A673 (cell line): Measurements from ENCODE around the gene DEFB124. TPM values are rescaled to one million over a fixed set of nuclear protein-coding genes. Genes with fewer than 3 reads are reported as not detected.
"Not testable (repeated sequence)": the region's sequence is repeated elsewhere in the genome, so short reads cannot be mapped to it uniquely, and the experiment has no call there.

Experiments
- BruUV-seq: library from RNA; stranded (reverse); fragments of 400-500 nt; replicated peaks from 2 replicates; lab custom pipeline; 2021; lab: Mats Ljungman, UMichigan
- CTCF ChIA-PET: fragments of 300-600 bp; sonication (Branson Sonifier 250); formaldehyde crosslinking; loops from one replicate; lab custom pipeline; 2022; ENCODE audit warnings: antibody characterized with exemption; lab: Charles Lee
- POLR2A ChIA-PET: fragments of 300-600 bp; sonication (Branson Sonifier 250); formaldehyde crosslinking; loops from one replicate; lab custom pipeline; 2022; ENCODE audit warnings: antibody characterized with exemption; ENCODE audit not compliant: low non-redundant PET; lab: Charles Lee
- DNase-seq: peaks from one replicate; pipeline ENCODE4 v3.0.0-alpha.2; 2015; ENCODE audit warnings: low spot score
- H3K27ac ChIP-seq: fragments of 200-600 bp; sonication (generic); 2 replicates; pipeline ENCODE4 v1.5.1; 2016; ENCODE audit warnings: mixed run types, low read depth, mild to moderate bottlenecking, mixed read lengths, antibody characterized with exemption, low read length; ENCODE audit not compliant: poor library complexity, severe bottlenecking
- H3K27me3 ChIP-seq: fragments of 200-600 bp; sonication (generic); replicated peaks from 2 replicates; pipeline ENCODE4 v1.6.1; 2017; ENCODE audit warnings: mixed run types, low read depth, mild to moderate bottlenecking, mixed read lengths, antibody characterized with exemption, low read length; ENCODE audit not compliant: insufficient read depth, poor library complexity
- H3K36me3 ChIP-seq: fragments of 200-600 bp; sonication (generic); 2 replicates; pipeline ENCODE4 v1.6.1; 2016; ENCODE audit warnings: mixed run types, mild to moderate bottlenecking, mixed read lengths, antibody characterized with exemption, low read length; ENCODE audit not compliant: insufficient read depth, poor library complexity, severe bottlenecking
- H3K4me1 ChIP-seq: fragments of 200-600 bp; sonication (generic); 2 replicates; pipeline ENCODE4 v1.6.1; 2017; ENCODE audit warnings: mixed run types, mild to moderate bottlenecking, mixed read lengths, antibody characterized with exemption, low read length; ENCODE audit not compliant: insufficient read depth, poor library complexity, severe bottlenecking
- H3K4me3 ChIP-seq: fragments of 200-600 bp; sonication (generic); 2 replicates; pipeline ENCODE4 v1.5.1; 2016; ENCODE audit warnings: low read depth, mixed run types, mild to moderate bottlenecking, mixed read lengths, low read length; ENCODE audit not compliant: poor library complexity, severe bottlenecking
- H3K9me3 ChIP-seq: fragments of 200-600 bp; sonication (generic); 2 replicates; pipeline ENCODE4 v1.6.1; 2016; ENCODE audit warnings: mixed run types, low read depth, mild to moderate bottlenecking, mixed read lengths, antibody characterized with exemption, low read length; ENCODE audit not compliant: poor library complexity, severe bottlenecking
- CTCF ChIP-seq: fragments of 300-800, 200-600 bp; sonication (generic); conservative IDR thresholded peaks from 2 replicates; pipeline ENCODE4 v1.5.1; 2017; ENCODE audit warnings: low read depth, mild to moderate bottlenecking, antibody characterized with exemption, low read length, moderate library complexity, mixed read lengths
- EZH2 ChIP-seq: fragments of 200-600 bp; sonication (generic); IDR thresholded peaks from 2 replicates; pipeline ENCODE4 v1.6.1; 2017; ENCODE audit warnings: borderline replicate concordance, low read depth, mild to moderate bottlenecking, mixed read lengths, antibody characterized with exemption, low read length; ENCODE audit not compliant: poor library complexity, severe bottlenecking
- intact Hi-C: fragments of 100-400 bp; cut with micrococcal nuclease; formaldehyde crosslinking; loops from one replicate; pipeline ENCODE4 v1.10.0; 2022; ENCODE audit not compliant: unreplicated experiment
- total RNA-seq: library from RNA; stranded (reverse); gene quantifications from 2 replicates; pipeline ENCODE4 v1.2.3, GENCODE V29; 2021

The DEFB124 gene
- total RNA-seq, 1 experiment from 2014 or later = not detected

- BruUV-seq = no TSS peak
- H3K4me1 ChIP-seq = no peaks in the 10 kb centered on the region
- H3K4me3 ChIP-seq = no peak overlapping the region
- H3K36me3 ChIP-seq = no peaks in the 10 kb centered on the region
- intact Hi-C loops = no loop called here
- no peaks in the 10 kb centered on the region for H3K9me3 ChIP-seq
- DNase-seq = no peak
- H3K27me3 ChIP-seq = peaks cover 36% of the 10 kb centered on the region
- no peak for TF ChIP-seq EZH2
- no peak for TF ChIP-seq CTCF
- POLR2A ChIA-PET = no interaction called here
- CTCF ChIA-PET = interaction anchor here (0.7 kb wide), 1 partner anchor 29 kb away, joined by 3 read pairs; no protein-coding TSS in a partner anchor
- H3K27ac ChIP-seq = no peak overlapping the region
Measured at GRCh38 chr20:31474097-31474436, 860 bp downstream of the DEFB124 start.

DNA sequence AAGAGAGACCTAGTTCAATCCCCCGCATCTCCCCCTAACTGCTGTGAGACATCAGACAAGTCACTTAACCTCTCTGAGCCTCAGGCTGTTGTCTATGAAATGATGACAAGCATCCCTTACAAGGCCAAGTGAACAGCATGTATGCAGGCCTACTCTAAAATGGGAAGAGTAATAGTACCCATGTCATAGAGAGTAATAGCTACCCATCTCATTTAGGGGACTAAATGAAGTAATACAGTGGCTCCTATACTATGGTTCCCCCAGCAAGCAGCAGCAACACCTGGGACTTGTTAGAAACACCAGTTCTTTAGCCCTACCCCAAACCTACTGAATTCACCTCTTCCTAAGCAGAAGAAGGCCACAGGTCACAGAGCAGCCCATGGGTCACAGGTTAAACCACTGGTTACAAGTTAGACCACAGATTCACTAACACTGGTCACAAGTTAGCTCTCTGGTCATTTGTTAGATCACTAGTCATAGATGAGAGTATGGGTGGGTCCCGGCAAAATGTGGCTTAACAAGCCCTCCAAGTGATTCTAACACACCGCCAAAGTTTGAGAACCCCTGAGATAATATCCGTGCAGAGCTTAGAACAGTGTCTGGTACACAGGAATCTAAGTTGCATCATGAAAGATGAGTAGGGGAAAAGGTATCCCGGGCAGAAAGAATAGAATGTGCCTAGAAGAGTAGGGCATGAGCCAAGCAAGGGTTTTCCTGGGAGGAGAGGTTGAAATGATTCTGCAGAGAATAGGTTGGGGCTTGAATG is 1.4 kb downstream of the DEFB124 start:
- Histone ChIP-seq H3K9me3 (no peaks in the 10 kb centered on the region), H3K27ac (no peak overlapping the region), H3K4me1 (no peaks in the 10 kb centered on the region), H3K4me3 (no peak overlapping the region), H3K36me3 (no peaks in the 10 kb centered on the region), H3K27me3 (peaks cover 36% of the 10 kb centered on the region)
- TF ChIP-seq CTCF (no peak), EZH2 (no peak)
- BruUV-seq = no TSS peak
- intact Hi-C loops = no loop called here
- POLR2A ChIA-PET = no interaction called here
- DNase-seq = no peak
- CTCF ChIA-PET = interaction anchor here (0.7 kb wide), 1 partner anchor 30 kb away, joined by 3 read pairs; no protein-coding TSS in a partner anchor

DNA sequence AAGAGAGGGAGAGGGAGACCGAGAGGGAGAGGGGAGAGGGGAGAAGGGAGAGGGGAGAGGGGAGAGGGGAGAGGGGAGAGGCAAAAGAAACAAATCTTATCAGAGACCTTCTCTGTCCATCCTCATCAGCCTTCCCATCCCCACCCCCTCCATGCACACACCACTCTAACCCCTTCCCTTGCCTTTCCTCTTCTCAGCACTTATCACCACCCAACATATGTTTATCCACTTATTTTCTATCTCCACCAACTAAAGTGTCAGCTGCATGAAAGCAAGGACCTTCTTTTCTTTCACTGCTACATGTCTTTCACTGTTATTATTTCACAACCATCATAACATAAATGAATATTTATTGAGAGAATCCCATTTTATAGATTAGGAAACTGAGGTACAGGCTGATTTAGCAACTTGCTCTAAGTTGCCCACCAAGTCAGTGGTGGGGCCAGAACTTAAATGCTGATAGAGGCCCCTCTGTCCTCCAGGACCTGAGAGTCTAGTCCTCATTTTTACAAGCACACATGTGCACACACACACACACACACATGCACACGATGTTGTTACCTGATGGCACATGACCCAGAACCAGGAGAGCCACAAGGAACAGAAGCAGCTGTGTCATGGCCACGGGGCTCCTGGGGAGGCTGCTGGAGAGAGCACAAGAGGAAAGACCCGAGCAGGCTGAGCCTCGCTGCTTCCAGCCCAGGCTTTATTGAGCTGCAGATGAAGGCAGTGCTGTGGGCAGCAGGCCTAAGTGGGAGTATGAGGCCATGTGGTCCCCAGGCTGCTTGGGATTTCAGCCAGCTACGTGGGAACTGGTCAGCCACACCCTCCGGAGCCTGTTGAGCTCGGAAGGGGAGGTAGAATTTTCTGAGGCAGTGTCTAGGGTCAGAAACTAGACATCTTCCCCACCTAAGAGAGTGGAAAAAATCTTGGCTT is 2.3 kb downstream of the DEFB124 start:
- Histone ChIP-seq H3K9me3 (no peaks in the 10 kb centered on the region), H3K27me3 (peaks cover 36% of the 10 kb centered on the region), H3K4me3 (no peak overlapping the region), H3K27ac (no peak overlapping the region), H3K36me3 (no peaks in the 10 kb centered on the region), H3K4me1 (no peaks in the 10 kb centered on the region)
- intact Hi-C loops = no loop called here
- no peak for DNase-seq
- no peak for TF ChIP-seq CTCF
- no peak for TF ChIP-seq EZH2
- no TSS peak for BruUV-seq
- ChIA-PET CTCF (interaction anchor here (0.7 kb wide), 1 partner anchor 130 kb away, joined by 3 read pairs; no protein-coding TSS in a partner anchor), POLR2A (interaction anchor here (0.7 kb wide), 1 partner anchor 160 kb away, joined by 10 read pairs; no protein-coding TSS in a partner anchor)

DNA sequence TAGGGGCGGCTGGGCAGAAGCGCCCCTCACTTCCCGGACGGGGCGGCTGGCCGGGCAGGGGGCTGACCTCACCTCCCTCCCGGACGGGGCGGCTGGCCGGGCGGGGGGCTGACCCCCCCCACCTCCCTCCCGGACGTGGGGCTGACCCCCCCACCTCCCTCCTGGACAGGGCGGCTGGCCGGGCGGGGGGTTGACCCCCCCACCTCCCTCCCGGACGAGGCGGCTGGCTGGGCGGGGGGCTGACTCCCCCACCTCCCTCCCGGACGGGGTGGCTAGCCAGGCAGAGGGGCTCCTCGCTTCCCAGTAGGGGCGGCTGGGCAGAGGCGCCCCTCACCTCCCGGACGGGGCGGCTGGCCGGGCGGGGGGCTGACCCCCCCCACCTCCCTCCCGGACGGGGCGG is 4.0 kb downstream of the DEFB124 start:
- H3K36me3 ChIP-seq, BruUV-seq, H3K4me1 ChIP-seq, H3K4me3 ChIP-seq, DNase-seq, H3K27ac ChIP-seq, H3K9me3 ChIP-seq, intact Hi-C loops, CTCF ChIA-PET, POLR2A ChIA-PET: not testable (repeated sequence)
- H3K27me3 ChIP-seq = peaks cover 19% of the 10 kb centered on the region
